DMS 273 treated with DMSO at 0.1 percent for 48 hours (cell line): ENCODE data around the gene FSCN2.
"Not testable (repeated sequence)": the region's sequence is repeated elsewhere in the genome, so short reads cannot be mapped to it uniquely, and the experiment has no call there.

Experiments
- DNase-seq: peaks from one replicate; lab custom pipeline; 2025; lab: John Stamatoyannopoulos, UW

The FSCN2 gene

GRCh38 chr17:81528384-81528650 lies 140 bp downstream of the FSCN2 start:
- no peak for DNase-seq

- no peak for DNase-seq
Observed at GRCh38 chr17:81528651-81529436, 667 bp downstream of the FSCN2 start.

- no peak for DNase-seq
Observed at GRCh38 chr17:81529437-81529803, 1.2 kb downstream of the FSCN2 start.

- not testable (repeated sequence) for DNase-seq
Observed at GRCh38 chr17:81531013-81531412, 2.8 kb downstream of the FSCN2 start.

- not testable (repeated sequence) for DNase-seq
Observed at GRCh38 chr17:81531998-81532404, 3.8 kb downstream of the FSCN2 start.

- no peak for DNase-seq
Observed at GRCh38 chr17:81532490-81533287, 4.5 kb downstream of the FSCN2 start.

GRCh38 chr17:81533339-81534141 lies 5.4 kb downstream of the FSCN2 start:
- DNase-seq = no peak

- DNase-seq = no peak
Observed at GRCh38 chr17:81534157-81535006, 6.2 kb downstream of the FSCN2 start.

GRCh38 chr17:81535007-81535328 lies 6.8 kb downstream of the FSCN2 start:
- no peak for DNase-seq

- no peak for DNase-seq
Observed at GRCh38 chr17:81535480-81536298, 7.5 kb downstream of the FSCN2 start.

GRCh38 chr17:81536299-81537290 lies 8.4 kb downstream of the FSCN2 start:
- no peak for DNase-seq

- peak; percentile 57 for DNase-seq
Observed at GRCh38 chr17:81537343-81537855, 9.2 kb downstream of the FSCN2 start.

GRCh38 chr17:81537856-81538555 lies 9.8 kb downstream of the FSCN2 start:
- DNase-seq = peak; percentile 86

- DNase-seq = no peak
Observed at GRCh38 chr17:81538651-81539570, 10.7 kb downstream of the FSCN2 start.

GRCh38 chr17:81539571-81539900 lies 11.4 kb downstream of the FSCN2 start:
- DNase-seq = no peak

- DNase-seq = no peak
Observed at GRCh38 chr17:81539961-81540675, 11.9 kb downstream of the FSCN2 start.

- no peak for DNase-seq
Observed at GRCh38 chr17:81540676-81541027, 12.5 kb downstream of the FSCN2 start.
